HG03060 (cell line): ENCODE measurements around the gene INO80B.
"Not testable (repeated sequence)": the region's sequence is repeated elsewhere in the genome, so short reads cannot be mapped to it uniquely, and the experiment has no call there.

ENCODE experiments used
- ATAC-seq: cut with Tn5 transposase; IDR thresholded peaks from one replicate; pipeline ENCODE4 v1.9.1; 2021; ENCODE audit warnings: low read depth, moderate number of reproducible peaks; ENCODE audit not compliant: unreplicated experiment

INO80B gene

DNA sequence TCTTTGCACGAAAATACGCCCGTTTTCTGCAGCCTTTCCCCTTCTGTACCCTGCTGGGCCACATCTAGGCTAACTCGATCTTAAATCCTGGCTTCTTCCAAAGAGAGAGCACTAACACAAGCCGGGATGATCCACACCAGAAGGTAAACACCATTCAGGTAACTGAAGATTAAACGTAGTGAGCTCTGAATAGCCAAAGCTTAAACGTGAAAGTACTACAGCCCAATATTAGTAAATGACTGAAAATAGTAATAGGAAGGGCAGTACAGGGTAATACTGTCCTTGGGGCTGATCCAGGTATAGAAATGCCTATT, 18.0 kb downstream of the INO80B start:
- ATAC-seq: no peak

DNA sequence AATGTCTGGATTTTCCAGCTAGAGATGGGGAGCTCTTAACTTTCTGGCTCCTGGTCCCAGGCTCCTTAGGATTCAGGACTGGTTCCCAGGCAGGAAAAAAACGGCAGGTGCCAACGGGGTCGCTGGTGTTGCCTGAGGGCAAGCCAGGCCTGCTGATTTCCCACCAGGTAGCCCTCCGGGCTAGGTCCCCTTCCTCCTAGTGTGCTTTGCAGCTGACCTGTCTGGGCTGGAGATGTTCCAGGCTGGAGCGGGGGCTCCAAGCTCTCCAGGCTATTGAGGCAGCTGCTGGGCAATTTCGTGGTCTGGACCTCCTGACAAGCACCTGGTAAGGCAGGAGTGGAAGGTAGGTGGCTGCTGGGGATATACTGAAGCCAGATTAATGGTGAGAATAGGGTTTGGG, 19.6 kb downstream of the INO80B start:
- no peak for ATAC-seq

DNA sequence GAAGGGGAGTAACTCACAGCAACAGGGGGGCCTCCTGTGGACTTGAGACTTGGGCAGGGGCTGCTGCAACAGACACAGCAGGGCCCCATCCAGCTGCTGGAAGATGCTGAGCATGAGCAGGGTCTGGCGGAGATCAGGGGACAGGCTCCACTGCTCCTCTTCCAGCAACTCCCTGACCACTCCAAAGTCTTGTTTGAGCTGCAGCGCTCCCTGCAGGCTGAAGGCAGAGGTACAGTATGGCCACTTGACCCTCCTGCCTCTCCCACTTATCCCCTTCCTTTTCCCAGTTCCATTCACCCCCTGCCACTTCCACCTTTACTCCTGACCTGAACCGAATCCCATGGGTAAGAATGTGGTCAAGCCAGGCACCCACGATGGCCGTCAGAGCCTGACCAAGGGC, 20.0 kb downstream of the INO80B start:
- no peak for ATAC-seq

DNA sequence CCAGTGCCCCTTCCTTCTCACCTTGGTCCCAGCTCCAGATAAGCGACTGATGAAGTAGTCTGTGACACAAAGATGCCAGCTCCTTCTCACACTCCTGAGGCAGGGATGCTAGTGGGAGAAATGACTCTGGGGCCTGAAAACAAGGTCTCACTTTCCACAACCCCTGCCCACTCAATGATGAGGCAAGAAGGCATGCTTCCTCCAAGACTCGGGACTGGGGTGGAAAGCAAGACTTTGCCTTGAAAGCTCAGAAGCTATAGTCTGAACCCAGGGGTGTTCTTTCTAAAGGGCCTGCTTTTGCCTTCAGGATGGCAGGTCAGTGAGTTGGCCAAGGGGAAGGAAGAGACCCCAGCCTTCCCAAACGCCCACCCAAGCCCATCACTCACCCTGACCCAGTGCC, 26.5 kb downstream of the INO80B start:
- ATAC-seq: no peak

DNA sequence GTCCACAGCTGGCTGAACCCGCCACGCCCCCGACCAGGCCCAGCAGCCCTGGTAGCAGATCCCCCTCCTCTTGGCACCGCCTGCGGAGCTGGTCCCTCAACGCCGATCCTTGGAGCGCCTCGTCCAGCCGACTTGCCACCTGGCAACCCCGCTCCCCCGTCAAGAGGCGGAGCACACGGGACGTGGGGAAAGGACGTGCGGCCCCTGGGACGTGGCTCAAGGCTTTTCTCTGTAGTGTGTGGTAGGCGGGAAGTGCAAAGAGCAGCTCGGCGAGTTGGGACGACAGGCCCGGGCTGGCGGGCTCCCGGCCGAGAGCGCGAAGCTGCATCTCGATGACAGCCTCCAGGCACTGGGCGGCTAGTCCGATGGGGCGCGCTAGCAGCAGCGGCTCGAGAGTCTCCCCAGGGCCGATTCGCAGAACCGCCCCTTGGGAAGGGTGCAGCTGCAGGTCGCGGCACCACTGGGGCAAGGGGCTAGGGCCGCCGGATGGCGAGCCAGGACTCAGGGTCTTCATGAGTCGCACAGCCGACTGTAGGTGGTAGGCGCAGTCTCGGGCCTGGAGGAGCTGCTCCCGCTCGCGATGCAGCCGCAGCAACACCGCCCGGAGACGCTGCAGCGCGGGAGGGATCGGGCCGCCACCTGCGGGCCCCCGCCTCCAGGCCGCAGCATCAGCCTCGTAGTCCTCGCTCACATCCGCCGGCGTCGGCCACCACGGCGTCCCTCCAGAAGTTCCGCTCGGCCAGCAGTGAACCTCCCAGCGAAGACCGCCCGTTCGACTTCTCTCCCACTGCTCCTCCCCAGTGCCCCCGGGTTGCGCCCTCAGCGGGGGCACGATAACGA, 27.3 kb downstream of the INO80B start:
- peak; percentile 13 for ATAC-seq

DNA sequence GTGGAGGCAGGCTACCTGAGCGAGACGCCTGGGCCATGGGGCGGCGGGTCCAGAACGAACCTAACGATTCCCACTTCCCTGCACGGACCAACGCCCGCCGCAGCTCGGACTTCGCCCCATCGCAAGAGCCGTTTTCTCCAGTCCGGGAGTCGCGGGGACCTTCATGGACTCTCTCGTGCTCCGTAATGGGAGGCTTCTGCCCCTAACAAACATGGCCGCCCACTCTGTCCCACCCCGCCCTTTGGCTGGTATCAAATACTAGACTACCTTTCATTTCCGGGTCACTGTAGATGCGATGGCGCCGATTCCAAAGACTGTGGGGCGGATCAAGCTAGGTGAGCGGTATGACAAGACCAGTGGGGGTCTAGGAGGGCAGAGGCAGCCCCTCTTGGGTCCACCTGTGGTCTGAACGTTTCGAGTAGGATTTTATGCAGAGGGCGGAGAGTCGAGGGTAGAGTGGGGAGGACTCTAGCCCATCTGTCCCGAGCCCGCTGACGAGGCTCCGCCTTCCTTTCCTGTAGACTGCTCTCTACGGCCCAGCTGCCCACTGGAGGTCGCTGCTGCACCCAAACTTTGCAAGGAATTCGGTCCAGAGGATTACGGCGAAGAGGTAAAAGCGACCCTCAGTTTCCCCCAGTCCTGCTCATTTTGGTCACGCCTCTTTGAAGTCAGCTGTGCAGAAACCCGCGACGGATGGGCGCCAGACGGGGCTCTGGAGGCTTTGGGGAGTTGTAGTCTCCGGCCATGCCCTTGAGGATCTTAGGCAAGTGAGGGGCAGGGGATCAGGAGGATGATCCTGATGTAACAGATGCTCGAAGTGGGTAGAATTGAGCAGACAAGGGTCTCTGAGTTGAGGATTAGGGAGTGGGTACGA, 28.2 kb downstream of the INO80B start, which contains the start of the genes CCDC142 and TTC31:
Gene CCDC142, minus strand, starts transcription at position 198 of the 874 bp plus-strand sequence. Its CDS starts 161 bp downstream, at position 37.
Gene TTC31, plus strand, starts transcription at position 281 of the 874 bp plus-strand sequence. Its CDS starts 15 bp downstream, at position 296.
- peak; percentile 72 for ATAC-seq

DNA sequence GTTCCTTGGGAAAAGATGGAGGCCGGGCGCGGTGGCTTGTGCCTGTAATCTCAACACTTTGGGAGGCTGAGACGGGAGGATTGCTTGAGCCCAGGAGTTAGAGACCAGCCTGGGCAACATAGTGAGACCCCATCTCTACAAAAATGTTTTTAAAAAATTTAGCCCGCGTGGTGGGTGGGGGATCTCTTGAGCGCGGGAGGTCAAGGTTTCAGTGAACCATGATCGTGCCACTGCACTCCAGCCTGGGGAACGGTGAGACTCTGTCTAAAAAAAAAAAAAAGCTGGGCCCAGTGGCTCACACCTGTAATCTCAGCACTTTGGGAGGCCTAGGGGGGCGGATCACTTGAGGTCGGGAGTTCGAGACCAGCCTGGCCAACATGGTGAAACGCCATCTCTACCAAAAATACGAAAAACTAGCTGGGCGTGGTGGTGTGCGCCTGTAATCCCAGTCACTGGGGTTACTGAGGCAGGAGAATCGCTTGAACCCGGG, 28.8 kb downstream of the INO80B start:
- not testable (repeated sequence) for ATAC-seq

DNA sequence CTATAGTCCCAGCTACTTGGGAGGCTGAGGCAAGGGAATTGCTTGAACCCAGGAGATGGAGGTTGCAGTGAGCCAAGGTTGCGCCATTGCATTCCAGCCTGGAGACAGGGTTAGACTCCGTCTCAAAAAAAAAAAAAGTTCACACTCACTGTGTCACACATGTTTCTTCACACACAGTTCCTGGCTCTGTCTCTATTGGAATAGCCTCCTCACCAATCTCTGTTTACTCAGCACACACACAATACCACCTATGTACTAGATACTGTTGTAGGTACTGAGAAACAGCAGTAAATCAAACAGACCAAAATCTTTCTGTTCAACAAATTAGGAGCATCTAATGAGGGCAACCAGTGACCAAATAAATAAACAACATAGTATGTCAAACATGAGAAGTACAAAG, 31.3 kb downstream of the INO80B start:
- ATAC-seq: no peak

DNA sequence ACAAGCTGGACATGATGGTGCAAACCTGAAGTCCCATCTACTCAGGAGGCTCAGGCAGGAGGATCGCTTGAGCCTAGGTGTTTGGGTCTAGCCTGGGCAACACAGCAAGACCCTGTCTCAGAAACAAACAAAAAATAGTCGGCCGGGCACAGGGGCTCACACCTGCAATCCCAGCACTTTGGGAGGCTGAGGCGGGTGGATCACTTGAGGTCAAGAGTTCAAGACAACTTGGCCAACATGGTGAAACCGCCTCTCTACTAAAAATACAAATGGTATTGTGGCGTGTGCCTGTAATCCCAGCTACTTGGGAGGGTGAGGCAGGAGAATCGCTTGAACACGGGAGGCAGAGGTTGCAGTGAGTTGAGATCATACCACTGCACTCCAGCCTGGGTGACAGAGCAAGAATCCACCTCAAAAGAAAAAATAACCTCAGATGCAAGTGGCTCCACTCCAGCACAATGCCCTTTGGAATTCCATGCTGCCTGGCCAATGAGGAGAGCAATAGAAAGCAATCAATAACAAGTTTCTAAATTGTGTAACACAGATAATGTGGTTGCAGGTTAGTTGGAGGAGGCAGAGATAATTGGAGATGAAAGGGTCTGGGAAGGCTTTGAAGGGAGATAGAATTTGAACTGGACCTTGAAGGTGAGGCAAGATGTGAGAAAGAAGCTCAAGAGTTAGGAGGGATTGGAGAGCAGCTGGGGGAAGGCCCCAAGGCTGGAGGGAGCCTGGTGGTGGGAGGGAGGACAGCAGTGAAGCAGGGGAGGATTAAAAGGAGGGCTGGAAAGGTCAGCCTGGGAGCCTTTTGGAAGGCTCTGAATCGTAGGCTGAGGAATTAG, 34.0 kb downstream of the INO80B start:
- no peak for ATAC-seq

DNA sequence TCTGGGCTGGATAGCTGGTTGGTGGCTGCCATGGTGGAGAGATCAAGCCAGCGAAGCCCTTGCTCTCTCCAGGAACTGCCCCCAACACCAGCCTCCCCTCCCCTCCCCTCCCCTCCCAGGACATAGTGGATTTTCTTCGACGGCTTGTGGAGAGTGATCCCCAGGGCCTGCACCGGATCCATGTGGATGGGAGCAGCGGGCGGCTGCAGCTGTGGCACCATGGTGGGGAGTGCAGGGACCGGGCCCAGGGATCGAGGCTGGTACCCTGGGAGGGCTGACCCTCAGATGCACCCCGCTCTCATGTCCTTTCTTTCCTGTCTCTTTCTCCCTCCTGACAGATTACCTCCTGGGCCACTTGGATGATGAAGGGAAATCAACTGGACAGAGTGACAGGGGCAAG, 35.0 kb downstream of the INO80B start:
- no peak for ATAC-seq

DNA sequence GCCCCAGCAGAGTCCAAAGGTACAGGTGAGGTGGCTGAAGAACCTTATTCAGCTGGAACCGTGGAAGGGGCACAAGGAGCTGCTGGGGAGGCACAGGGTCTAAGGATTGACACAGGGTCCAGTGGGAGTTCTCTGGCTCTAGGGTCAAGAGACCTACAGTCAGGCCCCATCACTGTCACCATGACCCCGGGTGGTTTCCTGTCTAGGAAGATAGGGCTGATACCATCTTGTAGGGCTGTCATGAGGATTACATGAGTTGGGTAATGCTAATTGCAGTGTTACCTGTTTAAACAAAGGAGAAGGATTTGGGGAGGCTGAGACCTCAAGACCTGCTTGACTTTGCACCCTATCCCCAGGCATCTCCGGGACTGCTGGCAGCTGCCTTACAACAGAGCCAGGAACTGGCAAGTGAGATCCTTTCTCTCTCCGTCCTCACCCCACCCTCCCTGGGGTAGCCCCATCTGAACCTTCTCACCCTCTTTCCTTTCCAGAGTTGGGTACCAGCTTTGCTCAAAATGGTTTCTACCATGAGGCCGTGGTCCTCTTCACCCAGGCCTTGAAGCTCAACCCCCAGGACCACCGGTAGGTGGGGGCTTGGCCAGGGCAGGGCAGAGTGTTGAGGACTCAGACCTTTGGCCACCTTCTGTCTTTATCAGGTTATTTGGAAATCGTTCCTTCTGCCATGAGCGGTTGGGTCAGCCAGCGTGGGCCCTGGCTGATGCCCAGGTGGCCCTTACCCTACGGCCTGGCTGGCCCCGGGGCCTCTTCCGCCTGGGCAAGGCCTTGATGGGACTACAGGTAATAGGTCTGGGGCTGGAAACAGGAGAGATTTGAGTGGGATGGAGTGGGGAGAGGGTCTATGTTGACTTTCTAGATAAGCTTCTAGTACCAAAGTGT, 37.0 kb downstream of the INO80B start:
- ATAC-seq: no peak

DNA sequence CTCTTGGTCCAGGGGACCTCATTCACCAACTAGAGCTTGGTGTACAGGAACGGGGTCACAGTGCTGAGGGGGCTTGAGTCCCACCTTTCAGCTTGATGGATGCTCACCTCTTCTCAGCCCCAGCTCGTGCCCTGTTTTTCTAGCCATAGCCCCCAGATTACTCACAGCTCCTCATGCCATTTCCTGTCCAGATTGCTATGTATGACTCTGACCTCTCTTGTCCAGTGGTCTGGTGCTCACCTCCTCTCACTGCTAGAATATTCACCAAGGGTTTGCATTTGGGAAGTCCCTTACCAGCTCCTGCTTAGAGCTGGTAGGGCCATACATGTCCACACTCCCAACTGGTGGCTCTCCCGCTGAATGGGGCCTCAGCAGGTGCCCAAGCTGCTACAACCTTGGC, 38.7 kb downstream of the INO80B start:
- ATAC-seq: no peak

DNA sequence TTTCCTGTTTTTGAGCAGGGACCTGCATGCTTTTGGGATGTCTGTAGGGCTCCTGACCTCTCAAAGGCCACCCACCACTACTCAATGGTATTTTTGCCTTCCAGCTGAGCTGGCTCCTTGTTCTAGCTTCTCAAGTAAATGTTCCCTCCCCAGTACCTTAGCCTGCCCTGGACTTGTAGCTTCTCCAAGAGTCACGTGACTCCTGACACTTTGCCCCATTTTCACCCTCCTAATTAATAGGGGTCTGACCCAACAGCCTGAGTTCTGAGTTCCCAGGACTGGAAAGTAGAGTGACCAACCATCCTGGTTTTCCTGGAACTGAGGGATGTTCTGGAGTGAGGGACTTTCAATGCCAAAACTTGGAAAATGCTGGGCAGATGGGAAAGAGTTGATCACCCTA, 40.6 kb downstream of the INO80B start:
- ATAC-seq: no peak

DNA sequence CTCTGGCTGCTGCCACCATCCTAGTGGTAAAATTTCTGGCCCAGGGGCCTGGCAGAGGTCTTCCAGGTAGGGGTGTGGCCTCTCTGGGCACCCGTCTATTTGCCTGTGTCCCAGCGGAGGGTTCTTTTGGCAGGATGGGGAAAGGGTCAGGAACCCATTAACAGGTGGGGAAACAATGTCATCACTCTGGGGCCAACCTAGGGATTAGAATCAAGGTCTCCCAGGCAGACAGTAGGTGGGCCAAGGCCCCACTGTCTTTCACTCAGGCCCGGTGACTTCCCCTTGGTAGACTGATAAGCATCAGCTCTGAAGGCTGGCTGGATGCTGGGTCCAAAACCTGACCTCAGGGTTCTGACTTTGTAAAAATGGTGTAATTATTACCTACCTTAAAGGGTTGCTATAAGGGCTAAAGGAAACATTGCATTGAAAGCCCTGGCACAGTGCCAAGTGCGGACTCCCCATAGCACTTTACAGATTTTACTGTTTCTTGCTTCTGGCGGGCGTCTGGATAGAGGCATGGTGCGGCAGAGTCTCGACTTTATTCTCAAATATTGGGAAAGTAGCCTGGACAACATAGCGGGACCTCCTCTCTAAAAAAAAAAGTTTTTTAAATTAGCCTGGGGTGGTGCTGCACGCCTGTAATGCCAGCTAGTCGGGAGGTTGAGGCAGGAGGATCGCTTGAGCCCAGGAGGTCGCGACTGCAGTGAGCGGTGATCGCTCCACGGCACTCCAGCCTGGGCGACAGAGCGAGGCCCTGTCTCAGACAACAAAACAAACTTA, 42.3 kb downstream of the INO80B start:
- ATAC-seq: no peak

DNA sequence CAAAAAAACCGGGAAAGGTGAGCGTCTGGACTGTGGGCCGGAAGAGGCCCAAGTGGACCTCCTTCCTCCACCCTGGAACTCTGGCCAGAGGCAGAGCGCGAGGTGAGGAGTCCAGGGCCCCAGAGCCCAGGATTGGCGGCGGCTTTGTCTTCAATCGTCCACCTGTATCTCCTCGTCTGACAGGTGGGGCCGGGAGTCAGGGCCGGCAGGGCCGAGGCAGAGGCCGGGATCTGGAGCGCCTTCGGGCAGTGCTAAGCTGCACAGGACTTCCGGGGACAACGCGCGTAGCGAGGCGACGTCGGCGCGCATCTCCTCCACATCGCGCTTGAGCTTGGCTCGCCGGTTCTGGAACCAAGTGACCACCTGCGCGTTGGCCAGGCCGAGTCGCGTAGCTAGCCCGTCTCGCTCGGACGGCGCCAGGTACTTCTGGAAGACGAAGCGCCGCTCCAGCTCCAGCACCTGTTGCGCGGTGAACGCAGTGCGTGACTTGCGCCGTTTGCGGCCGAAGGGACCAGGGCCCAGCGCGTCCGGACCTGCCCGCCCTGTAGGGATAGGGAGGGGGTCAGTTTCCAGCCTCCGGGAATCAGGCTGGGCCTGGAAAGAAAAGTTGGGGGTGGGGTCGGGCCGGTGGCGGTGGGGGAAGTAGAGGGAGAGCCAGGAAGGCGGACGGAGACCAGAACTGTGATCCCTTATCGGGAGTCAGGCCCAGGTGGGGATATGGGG, 43.1 kb downstream of the INO80B start:
- ATAC-seq: no peak

DNA sequence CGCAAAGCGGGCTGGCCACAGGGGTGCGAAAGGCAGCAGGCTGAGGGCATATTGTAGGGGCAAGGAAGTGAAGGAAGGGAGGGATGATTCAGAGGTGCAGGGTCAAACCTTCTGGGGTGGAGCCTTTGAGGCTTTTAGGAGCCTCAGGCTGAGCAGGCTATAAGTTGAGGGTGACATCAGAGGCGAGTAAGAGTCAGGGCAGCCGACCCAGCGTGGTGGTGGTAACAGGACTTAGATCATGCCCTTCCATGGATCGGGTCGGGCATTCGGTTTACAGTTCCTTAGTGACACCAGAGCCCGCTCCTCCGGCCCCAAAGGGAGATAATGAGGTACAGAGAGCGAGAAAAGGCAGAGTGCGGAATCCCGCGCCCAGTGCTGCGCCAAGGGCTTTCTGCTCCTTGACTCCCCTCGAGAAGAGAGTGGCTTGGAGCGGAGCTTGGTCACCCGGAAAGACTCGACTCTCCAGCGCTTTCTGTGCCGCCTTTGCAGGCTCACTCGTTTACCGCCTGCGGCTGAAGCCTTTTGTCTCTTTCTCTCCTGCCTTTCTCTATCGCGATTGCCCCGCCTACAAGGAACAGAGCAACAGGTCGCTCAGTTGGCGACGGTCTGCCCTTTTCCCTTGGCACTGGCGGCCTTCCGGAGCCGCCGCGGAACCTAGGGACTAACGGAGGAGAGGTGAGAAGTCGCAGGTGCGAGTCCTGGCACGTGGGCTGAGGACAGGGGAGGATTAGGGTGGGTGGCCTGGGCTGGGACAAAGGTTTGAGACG, 43.8 kb downstream of the INO80B start:
- no peak for ATAC-seq

DNA sequence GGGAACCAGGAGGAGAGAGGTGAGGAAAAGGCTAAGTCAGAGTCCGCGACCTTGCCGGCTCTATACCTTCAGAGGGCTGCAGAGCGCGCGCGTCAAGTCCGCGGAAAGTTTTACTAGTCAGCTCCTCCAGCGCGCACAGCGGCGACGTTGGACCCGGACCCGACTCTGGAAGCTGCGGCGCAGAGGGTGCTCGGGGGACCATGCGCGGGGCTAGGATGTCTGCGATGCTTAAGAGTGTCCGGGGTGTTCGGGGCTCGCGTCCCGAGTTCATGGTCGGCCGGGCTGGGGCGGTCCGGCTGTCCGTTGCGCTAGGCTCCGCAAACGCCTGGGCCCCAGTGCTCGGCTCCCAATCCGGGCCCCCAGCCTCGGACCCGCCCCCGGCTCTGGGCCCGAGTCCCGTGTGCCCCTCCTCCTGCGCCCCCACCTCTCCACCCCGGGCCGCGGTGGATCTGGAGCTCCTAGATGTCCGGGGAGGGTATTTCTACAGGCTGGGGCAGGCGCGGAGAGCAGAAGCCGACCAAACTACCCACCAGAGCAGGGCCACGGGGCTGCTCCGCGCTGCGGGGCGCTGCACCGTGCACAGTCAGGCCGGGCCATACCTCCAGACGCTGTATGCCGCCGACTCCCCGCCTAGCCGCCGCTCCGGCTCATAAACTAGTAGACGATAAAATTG, 44.5 kb downstream of the INO80B start, which contains the start of gene LBX2:
Gene LBX2, minus strand, starts transcription at position 337 of the 673 bp plus-strand sequence. Its CDS starts 66 bp downstream, at position 271.
- ATAC-seq: no peak
